ENCODE measurements around the gene RAPGEF3.
A peak's percentile ranks its signal among the peaks of the same experiment; 100 is the strongest.

The RAPGEF3 gene

GRCh38 chr12:47741340-47741703 is 17.4 kb downstream of the RAPGEF3 start:
- peak; percentile 100 for DNase-seq

- peak; percentile 88 for DNase-seq
These were observed 17.9 kb downstream of the RAPGEF3 start for GRCh38 chr12:47740606-47741339.

GRCh38 chr12:47739979-47740378 is 18.7 kb downstream of the RAPGEF3 start:
- peak; percentile 60 for DNase-seq

- DNase-seq, result no peak
These were observed 19.4 kb downstream of the RAPGEF3 start for GRCh38 chr12:47739297-47739696.

DNA sequence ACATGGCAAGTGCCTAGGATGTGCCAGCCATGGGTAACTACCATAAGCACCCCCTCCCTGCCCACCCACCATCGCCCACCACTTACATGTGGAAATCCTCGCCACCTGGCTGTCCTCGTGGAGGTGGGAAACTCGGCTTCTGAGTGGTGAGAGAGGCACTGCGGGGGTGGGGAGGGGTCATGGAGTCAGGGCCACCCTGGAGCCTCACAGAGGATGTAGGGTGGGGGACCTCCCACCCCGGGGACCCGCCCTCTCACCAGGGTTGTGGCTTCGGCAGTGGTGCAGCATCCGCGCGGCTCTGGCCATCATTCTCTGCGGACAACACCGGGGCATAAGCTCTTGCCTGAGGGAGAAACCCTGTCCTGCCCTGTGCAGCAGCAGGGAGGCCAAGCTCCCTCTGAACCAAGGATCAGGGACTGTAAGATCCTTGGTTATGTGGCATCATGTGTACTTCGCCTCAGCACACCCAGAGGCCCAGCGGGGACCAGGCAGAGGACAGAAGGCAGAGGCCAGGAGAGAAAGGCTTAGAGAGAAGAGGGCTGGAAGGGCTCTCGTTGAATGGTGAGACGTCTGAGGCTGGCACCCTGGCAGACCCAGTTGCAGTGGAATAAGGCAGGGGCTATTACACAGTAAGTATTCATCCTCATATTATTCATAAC is 20.6 kb downstream of the RAPGEF3 start:
- DNase-seq, result no peak

GRCh38 chr12:47736877-47737676 is 21.6 kb downstream of the RAPGEF3 start:
- no peak for DNase-seq

- DNase-seq, result no peak
These were observed 22.5 kb downstream of the RAPGEF3 start for GRCh38 chr12:47736216-47736615.

DNA sequence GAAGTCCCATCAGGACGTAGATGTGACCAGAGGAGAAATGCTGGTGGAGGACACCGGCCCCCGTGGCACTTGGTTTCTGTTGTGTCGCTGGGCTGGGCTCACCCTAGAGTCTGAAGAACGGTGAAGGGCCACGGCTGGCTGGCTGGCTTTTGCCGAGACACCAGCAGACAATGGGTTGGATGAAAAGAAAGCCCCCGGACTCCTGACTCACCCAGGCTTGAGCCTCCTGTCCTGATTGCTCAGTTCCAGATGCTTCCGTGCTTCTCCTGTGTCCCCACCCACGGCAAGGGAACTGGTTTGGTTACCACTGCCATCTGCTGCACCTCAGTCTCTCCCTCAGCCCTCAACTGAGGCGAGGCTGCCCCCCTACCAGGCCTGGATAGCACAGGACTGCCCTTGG is 23.0 kb downstream of the RAPGEF3 start:
- no peak for DNase-seq

DNA sequence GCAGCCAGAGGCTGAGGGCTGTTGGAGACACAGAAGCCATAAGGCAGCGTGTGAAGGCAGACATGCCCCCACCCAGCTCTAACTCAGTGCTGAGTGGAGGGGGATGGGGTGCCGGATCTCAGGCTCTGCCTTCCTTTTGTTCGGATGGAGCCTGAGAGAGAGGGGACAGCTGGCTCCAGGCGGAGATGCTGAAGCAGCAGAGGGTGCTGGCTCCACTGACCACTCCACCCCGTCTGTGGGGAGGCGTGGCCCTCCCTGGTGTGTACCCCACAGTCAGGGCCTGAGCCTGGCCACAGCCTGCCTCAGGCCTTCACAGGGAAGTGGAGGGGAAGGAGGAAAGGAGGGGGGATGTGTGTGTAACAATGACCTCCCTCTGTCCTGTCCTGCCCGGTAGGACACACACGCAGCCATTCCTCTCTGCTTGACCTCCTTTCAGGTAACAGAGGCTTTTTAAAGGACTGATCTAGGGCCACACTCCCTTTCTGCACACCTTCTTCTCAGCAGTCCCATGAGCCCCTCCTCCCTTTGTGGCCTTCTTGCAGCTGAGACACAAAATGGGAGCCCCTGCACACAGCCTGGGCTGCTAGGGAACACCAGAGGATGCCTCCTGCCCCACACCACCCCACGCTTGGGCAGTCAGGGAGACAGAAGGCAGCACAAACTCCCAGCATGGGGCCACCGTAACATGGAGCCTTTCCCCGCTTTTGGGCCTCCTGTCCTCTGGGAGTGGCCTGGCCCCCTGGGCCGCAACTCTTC is 23.8 kb downstream of the RAPGEF3 start:
- no peak for DNase-seq

- DNase-seq, result no peak
These were observed 25.5 kb downstream of the RAPGEF3 start for GRCh38 chr12:47733142-47733541.

DNA sequence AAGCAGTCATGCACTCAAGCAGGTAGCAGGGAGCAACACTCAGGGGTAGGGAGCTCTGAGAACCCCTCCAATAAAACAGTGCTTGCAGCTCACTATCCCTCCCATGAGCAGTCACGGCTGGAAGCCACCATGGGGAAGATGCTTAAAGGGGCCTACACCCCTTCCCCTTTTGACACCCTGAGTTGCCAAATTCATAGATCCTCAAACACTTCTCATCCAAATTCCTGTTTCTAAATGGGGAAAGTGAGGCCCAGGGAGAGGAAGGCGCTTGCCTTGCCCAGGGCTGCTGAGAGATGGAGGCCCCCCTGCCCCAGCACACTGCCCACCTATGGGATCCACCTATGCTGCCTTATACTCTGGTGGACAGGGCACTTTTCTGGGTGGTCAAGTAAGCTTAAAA is 26.2 kb downstream of the RAPGEF3 start:
- no peak for DNase-seq

- DNase-seq, result peak; percentile 62
These were observed 27.0 kb downstream of the RAPGEF3 start for GRCh38 chr12:47731723-47732122.

DNA sequence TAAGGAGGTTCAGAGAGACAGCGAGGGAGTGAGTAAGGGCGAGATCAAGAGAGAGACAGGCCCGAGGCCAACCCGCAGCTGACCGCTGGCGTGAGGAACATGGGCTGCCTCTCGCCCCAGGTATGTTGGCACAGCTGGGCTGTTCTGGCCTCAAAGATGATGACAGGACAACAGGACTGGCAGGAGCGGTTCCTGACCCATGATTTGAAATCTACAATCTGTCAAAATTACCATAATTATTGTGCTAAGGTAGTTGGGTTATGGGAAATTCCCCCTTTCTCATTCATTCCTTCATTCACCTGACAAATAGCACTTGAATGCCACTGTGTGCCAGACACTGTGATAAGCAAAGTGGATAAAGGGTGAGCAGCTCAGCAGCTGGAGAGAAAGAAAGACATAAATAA is 28.3 kb downstream of the RAPGEF3 start:
- DNase-seq, result no peak

- DNase-seq, result no peak
These were observed 29.4 kb downstream of the RAPGEF3 start for GRCh38 chr12:47729233-47729632.

GRCh38 chr12:47725893-47726292 is 32.8 kb downstream of the RAPGEF3 start:
- no peak for DNase-seq

DNA sequence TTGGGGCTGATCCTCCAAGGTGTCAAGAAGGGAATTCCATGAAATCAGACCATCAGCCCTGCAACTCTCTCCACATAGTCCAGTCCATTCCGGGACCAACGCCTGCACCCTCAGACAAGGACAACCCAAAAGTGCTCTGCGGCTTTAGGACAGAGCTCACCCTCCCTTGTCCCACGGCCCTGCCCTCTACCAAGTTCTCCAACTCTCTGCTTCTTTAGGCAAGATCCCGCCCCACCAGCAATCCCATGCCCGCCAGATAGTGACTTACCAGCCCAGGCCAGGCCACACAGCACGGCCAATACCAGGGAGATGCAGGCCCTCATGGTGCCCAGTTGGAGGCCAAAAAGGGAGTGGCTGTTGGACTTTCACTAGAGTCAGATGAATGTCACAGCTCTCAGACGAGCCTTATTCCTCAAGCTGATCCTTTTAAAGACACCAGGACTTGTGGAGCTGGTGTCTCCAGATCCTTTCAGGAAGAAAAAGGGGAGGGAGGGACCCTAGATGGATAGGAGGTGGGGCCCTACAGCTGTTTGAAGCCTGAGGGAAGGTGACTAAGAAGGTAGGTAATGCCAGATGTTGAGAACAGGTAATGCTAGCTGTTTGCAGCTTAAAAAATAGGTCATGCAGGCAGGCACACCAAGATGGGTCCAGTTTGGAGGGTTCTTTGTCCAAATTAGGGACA is 33.4 kb downstream of the RAPGEF3 start, which contains the start of gene ENDOU:
TSS of gene ENDOU (minus strand) at position 400 of the 682 bp plus-strand sequence. CDS start at position 323, 77 bp downstream.
- DNase-seq, result no peak

DNA sequence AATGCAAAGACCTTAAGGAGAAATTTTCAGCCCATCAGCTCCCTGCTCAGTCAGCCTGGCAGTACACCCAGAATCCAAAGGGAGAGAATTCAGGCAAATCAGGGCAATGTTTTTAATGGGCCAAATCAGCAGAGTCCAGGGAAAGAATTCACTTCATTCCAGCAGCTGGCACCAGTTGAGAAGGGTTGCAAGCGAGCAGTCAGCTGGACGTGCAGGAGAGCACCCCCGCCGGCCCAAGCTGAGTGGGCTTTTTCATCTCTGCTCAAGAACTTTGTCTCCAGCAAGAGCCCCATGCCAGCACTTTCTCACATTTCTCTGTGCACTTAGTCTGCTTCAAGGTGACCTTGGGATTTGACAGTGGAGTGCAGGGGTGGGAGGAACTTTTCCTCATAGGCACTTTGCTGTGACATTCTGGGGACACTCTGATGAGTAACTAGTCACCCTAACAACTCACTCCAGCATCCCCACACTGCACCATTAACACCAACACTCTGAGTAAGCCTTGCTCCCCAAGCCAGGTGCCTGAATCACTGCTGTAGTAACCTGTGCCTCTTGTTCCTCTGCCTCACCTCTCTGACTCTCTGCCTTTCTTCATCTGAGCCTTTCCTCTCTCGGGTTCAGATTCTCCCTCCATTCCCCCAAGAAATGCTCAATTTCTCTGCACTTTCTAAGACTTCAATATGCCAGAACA is 35.6 kb downstream of the RAPGEF3 start:
- no peak for DNase-seq

DNA sequence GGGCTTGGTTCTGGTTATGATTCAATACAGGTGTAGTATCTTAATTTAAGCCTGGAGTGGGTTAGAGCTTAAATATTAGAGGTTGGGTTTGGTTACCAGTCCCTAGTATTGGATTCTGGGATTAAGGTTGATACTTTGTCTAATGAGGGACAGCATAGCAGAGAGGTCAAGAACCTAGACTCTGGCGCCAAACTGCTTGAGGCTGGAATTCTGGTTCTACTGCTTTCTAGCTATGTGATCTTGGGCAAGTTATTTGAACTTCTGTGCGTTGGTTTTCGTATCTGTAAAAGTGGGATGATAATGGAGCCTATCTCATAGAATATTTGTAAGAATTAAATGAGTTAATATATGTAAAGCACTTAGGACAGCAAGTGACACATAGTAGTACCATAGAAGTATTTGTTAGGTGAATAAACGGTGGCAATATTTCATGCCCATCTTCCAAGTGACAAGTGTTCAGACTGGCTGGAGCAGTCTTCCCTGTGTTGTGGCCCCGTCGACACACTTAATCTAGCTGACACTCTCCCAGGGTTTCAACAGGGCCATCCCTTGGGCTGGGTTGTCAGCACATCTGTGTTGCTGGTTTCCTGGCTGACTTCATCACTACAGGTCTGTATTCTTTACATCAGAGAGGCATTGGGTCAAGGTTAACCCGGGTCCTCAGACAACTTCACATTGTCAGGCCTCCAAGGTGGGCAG is 36.4 kb downstream of the RAPGEF3 start:
- no peak for DNase-seq

GRCh38 chr12:47721431-47721973 is 37.2 kb downstream of the RAPGEF3 start:
- DNase-seq, result no peak

- no peak for DNase-seq
These were observed 40.1 kb downstream of the RAPGEF3 start for GRCh38 chr12:47718531-47718930.

Measured in RPMI8226 (cell line).